ENCODE results near the gene PROK2. TPM values are rescaled to one million over a fixed set of nuclear protein-coding genes. Genes with fewer than 3 reads are reported as not detected.

The PROK2 gene
- total and polyA plus RNA-seq, 2 experiments from 2014 or later, result 2.1 to 2.3 TPM

- no peaks in the 10 kb centered on the region; the same call in 2 of the 3 replicates for H3K9me3 Mint-ChIP-seq
- peak; percentile 16 for ATAC-seq
These were observed 30.2 kb downstream of the PROK2 start for GRCh38 chr3:71754610-71755253.

GRCh38 chr3:71753701-71754609 is 31.0 kb downstream of the PROK2 start, which contains the start of gene GPR27:
GPR27 (plus strand) TSS chr3:71753855; CDS start chr3:71754050, 195 bp downstream.
- Mint-ChIP-seq H3K9me3 (no peaks in the 10 kb centered on the region; the same call in 2 of the 3 replicates), H3K27me3 (ENCODE audit: insufficient read depth, low read depth, poor library complexity) (peaks cover 41% of the 10 kb centered on the region), H3K36me3 (ENCODE audit: low read depth) (peaks cover 10% of the 10 kb centered on the region; the same call in 2 of the 3 replicates), H3K4me1 (peaks cover 19% of the 10 kb centered on the region), H3K27ac (no peak within 1 kb of the TSS), H3K4me3 (peak within 1 kb of the TSS; percentile 76)
- TF ChIP-seq POLR2AphosphoS5 (IDR thresholded peaks at IDR 0.05; ENCODE audit: low read depth) (peak; percentile 35; the same call in 1 of the 2 replicates), ZNF462 (CRISPR knock-in tag; IDR thresholded peaks at IDR 0.05) (no peak)
- Histone ChIP-seq H3K4me1 (ENCODE audit: insufficient read depth) (peaks cover 17% of the 10 kb centered on the region), H3F3A (replicated peaks; ENCODE audit: low read depth) (peaks cover 10% of the 10 kb centered on the region; the same call in 1 of the 2 replicates), H3K36me3 (ENCODE audit: insufficient read depth) (no peaks in the 10 kb centered on the region; the same call in 1 of the 2 replicates), H3K27me3 (ENCODE audit: insufficient read depth) (peaks cover 60% of the 10 kb centered on the region), H2AFZ (peak within 1 kb of the TSS; percentile 80), H3K4me2 (peak within 1 kb of the TSS; percentile 85), H3K79me2 (replicated peaks; ENCODE audit: insufficient read depth) (peaks cover 5% of the 10 kb centered on the region; the same call in 1 of the 2 replicates), H3K9me2 (ENCODE audit: insufficient read depth) (no peaks in the 10 kb centered on the region), H3K27ac (ENCODE audit: low read depth) (no peak within 1 kb of the TSS), H3K4me3 (peak within 1 kb of the TSS; percentile 73), H4K20me1 (replicated peaks; ENCODE audit: insufficient read depth) (no peaks in the 10 kb centered on the region)
- peak; percentile 38 for ATAC-seq
- DNase-seq (ENCODE audit: low spot score), result peak; percentile 57

More at GRCh38 chr3:71754610-71755253, 30.2 kb downstream of the PROK2 start:
- Histone ChIP-seq H3K79me2 (replicated peaks; ENCODE audit: insufficient read depth) (peaks cover 5% of the 10 kb centered on the region; the same call in 1 of the 2 replicates), H4K20me1 (replicated peaks; ENCODE audit: insufficient read depth) (no peaks in the 10 kb centered on the region), H3K4me2 (peak overlapping the region; percentile 73), H3K9me2 (ENCODE audit: insufficient read depth) (no peaks in the 10 kb centered on the region), H3F3A (replicated peaks; ENCODE audit: low read depth) (peaks cover 10% of the 10 kb centered on the region; the same call in 1 of the 2 replicates), H3K4me3 (peak overlapping the region; percentile 56), H3K4me1 (ENCODE audit: insufficient read depth) (peaks cover 17% of the 10 kb centered on the region), H2AFZ (peak overlapping the region; percentile 82; the same call in 1 of the 2 replicates), H3K27me3 (ENCODE audit: insufficient read depth) (peaks cover 60% of the 10 kb centered on the region), H3K36me3 (ENCODE audit: insufficient read depth) (no peaks in the 10 kb centered on the region; the same call in 1 of the 2 replicates), H3K27ac (ENCODE audit: low read depth) (no peak overlapping the region)
- H3K27ac Mint-ChIP-seq, result no peak overlapping the region
- no peak for TF ChIP-seq POLR2AphosphoS5 (IDR thresholded peaks at IDR 0.05; ENCODE audit: low read depth)
- no peak for TF ChIP-seq EZH2 (IDR thresholded peaks at IDR 0.05; ENCODE audit: low read depth, unreplicated experiment)
- no peak for TF ChIP-seq ZNF114 (CRISPR knock-in tag; IDR thresholded peaks at IDR 0.05)
- no peak for TF ChIP-seq STAT1 (IDR thresholded peaks at IDR 0.05; ENCODE audit: unreplicated experiment)
- TF ChIP-seq, protein P1, sequence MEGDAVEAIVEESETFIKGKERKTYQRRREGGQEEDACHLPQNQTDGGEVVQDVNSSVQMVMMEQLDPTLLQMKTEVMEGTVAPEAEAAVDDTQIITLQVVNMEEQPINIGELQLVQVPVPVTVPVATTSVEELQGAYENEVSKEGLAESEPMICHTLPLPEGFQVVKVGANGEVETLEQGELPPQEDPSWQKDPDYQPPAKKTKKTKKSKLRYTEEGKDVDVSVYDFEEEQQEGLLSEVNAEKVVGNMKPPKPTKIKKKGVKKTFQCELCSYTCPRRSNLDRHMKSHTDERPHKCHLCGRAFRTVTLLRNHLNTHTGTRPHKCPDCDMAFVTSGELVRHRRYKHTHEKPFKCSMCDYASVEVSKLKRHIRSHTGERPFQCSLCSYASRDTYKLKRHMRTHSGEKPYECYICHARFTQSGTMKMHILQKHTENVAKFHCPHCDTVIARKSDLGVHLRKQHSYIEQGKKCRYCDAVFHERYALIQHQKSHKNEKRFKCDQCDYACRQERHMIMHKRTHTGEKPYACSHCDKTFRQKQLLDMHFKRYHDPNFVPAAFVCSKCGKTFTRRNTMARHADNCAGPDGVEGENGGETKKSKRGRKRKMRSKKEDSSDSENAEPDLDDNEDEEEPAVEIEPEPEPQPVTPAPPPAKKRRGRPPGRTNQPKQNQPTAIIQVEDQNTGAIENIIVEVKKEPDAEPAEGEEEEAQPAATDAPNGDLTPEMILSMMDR (conservative IDR thresholded peaks at IDR 0.05; ENCODE audit: low read depth in 2 of 2), result no peak
- TF ChIP-seq, protein P2, sequence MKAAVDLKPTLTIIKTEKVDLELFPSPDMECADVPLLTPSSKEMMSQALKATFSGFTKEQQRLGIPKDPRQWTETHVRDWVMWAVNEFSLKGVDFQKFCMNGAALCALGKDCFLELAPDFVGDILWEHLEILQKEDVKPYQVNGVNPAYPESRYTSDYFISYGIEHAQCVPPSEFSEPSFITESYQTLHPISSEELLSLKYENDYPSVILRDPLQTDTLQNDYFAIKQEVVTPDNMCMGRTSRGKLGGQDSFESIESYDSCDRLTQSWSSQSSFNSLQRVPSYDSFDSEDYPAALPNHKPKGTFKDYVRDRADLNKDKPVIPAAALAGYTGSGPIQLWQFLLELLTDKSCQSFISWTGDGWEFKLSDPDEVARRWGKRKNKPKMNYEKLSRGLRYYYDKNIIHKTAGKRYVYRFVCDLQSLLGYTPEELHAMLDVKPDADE (IDR thresholded peaks at IDR 0.05), result no peak
- TF ChIP-seq EZH2phosphoT487 (IDR thresholded peaks at IDR 0.05; ENCODE audit: unreplicated experiment), result no peak
- TF ChIP-seq CREB1 (CRISPR knock-in tag; IDR thresholded peaks at IDR 0.05; ENCODE audit: low read depth), result no peak
- peak overlapping the region; percentile 70 for H3K4me3 Mint-ChIP-seq
- peaks cover 19% of the 10 kb centered on the region for H3K4me1 Mint-ChIP-seq
- peak; percentile 47 for DNase-seq (ENCODE audit: low spot score)
- peaks cover 10% of the 10 kb centered on the region; the same call in 2 of the 3 replicates for H3K36me3 Mint-ChIP-seq (ENCODE audit: low read depth)
- peaks cover 41% of the 10 kb centered on the region for H3K27me3 Mint-ChIP-seq (ENCODE audit: insufficient read depth, low read depth, poor library complexity)
